K562 (cell line): ENCODE data around the gene CACNA2D4. TPM values are rescaled to one million over a fixed set of nuclear protein-coding genes. Genes with fewer than 3 reads are reported as not detected.

Experiments used
- ATAC-seq: fragments of 200-7000 bp; cut with Tn5 transposase; 3 replicates; pipeline ENCODE4 v1.9.1; 2020; ENCODE audit warnings: moderate library complexity
- BruUV-seq: library from RNA; stranded (reverse); fragments of 400-500 nt; replicated peaks from 2 replicates; lab custom pipeline; 2021; lab: Mats Ljungman, UMichigan
- CTCF ChIA-PET: fragments of 300-600 bp; formaldehyde crosslinking; extraction: SDS; loops from one replicate; lab custom pipeline; 2021; ENCODE audit warnings: low intra/inter-chr PET ratio; lab: Yijun Ruan, JAX
- POLR2A ChIA-PET: fragments of 300-600, 350-650 bp; sonication (Branson Sonifier 250); formaldehyde crosslinking; extraction: SDS; loops from one replicate; lab custom pipeline; 2021; ENCODE audit warnings: antibody characterized with exemption, inconsistent platforms; lab: Yijun Ruan, JAX
- DNase-seq, 4 experiments: peaks; one replicate each; pipeline versions ENCODE4 v3.0.0 to v3.0.0-alpha.2; 2011 to 2018; ENCODE audit warnings: low spot score in 3 of 4, mixed read lengths in 3 of 4; ENCODE audit errors: extremely low read depth in 1 of 4
- FAIRE-seq: peaks from 2 replicates; lab custom pipeline; 2011; peaks lifted over from hg19 to GRCh38; lab: Jason Lieb, UNC
- H2AFZ ChIP-seq: 2 replicates; pipeline ENCODE4 v1.6.0; 2011; ENCODE audit warnings: low read depth, low read length, control low read depth, inconsistent platforms
- H3K27ac ChIP-seq: fragments of 200-600 bp; 3 replicates; pipeline ENCODE4 v1.8.0; 2011; ENCODE audit warnings: low read depth, mild to moderate bottlenecking, control low read depth, inconsistent platforms, low read length, moderate library complexity, mixed read lengths; ENCODE audit errors: extremely low read depth
- H3K27me3 ChIP-seq, 2 experiments: fragments of 300-600 bp in 1 of 2; 2 replicates in 1 of 2; 3 replicates in 1 of 2; pipeline versions ENCODE4 v1.6.0 to v1.8.0; 2011; ENCODE audit warnings: inconsistent platforms in 2 of 2, low read length in 2 of 2, mild to moderate bottlenecking in 1 of 2, mixed read lengths in 1 of 2, moderate library complexity in 1 of 2; ENCODE audit not compliant: control insufficient read depth in 2 of 2, insufficient read depth in 2 of 2
- H3K36me3 ChIP-seq: fragments of 300-600 bp; 3 replicates; pipeline ENCODE4 v1.8.0; 2011; ENCODE audit warnings: mild to moderate bottlenecking, low read length, inconsistent platforms; ENCODE audit not compliant: control insufficient read depth, insufficient read depth
- H3K4me1 ChIP-seq, 2 experiments: fragments of 200-600 bp in 1 of 2; replicated peaks in 1 of 2; 2 replicates in 1 of 2; 3 replicates in 1 of 2; pipeline versions ENCODE4 v1.5.1 to v1.8.0; 2011; ENCODE audit warnings: inconsistent platforms in 2 of 2, low read length in 2 of 2, mild to moderate bottlenecking in 1 of 2, mixed read lengths in 1 of 2, moderate library complexity in 1 of 2; ENCODE audit not compliant: control insufficient read depth in 2 of 2, insufficient read depth in 2 of 2
- H3K4me2 ChIP-seq: 2 replicates; pipeline ENCODE4 v1.6.1; 2011; ENCODE audit warnings: low read length, control low read depth, inconsistent platforms, mixed read lengths; ENCODE audit not compliant: insufficient read depth
- H3K4me3 ChIP-seq: fragments of 200-600 bp; sonication (generic), shearing (Covaris generic); 2 replicates; pipeline ENCODE4 v1.5.1; 2016; ENCODE audit warnings: control low read depth, inconsistent platforms
- H3K79me2 ChIP-seq: fragments of 200-600 bp; 3 replicates; pipeline ENCODE4 v1.8.0; 2011; ENCODE audit warnings: low read length, inconsistent platforms; ENCODE audit not compliant: control insufficient read depth, insufficient read depth
- H3K9ac ChIP-seq, 2 experiments: 2 replicates each; pipeline versions ENCODE4 v1.6.0 to v1.6.1; 2011; ENCODE audit warnings: low read depth in 2 of 2, low read length in 2 of 2, control low read depth in 1 of 2, inconsistent platforms in 1 of 2, mild to moderate bottlenecking in 1 of 2, mixed read lengths in 1 of 2; ENCODE audit not compliant: insufficient read depth in 1 of 2
- H3K9me1 ChIP-seq: one replicate; pipeline ENCODE4 v1.6.0; 2011; ENCODE audit warnings: inconsistent platforms, mild to moderate bottlenecking, low read length, moderate library complexity; ENCODE audit not compliant: control insufficient read depth, insufficient read depth
- H3K9me3 ChIP-seq: replicated peaks from 2 replicates; pipeline ENCODE4 v1.5.1; 2011; ENCODE audit warnings: low read depth, low read length, inconsistent platforms; ENCODE audit not compliant: control insufficient read depth, insufficient read depth
- H4K20me1 ChIP-seq: replicated peaks from 2 replicates; pipeline ENCODE4 v1.6.1; 2011; ENCODE audit warnings: low read length, inconsistent platforms, mixed read lengths; ENCODE audit not compliant: control insufficient read depth, insufficient read depth
- ARID2 ChIP-seq: fragments of 450-650 bp; IDR thresholded peaks from 2 replicates; pipeline ENCODE4 v1.6.1; 2017; ENCODE audit warnings: antibody characterized with exemption, mild to moderate bottlenecking
- BRF1 ChIP-seq: IDR thresholded peaks from 3 replicates; pipeline ENCODE4 v1.6.1; 2011; ENCODE audit warnings: borderline replicate concordance, mild to moderate bottlenecking; ENCODE audit not compliant: insufficient read length; ENCODE audit errors: extremely low read depth
- CBFA2T2 ChIP-seq: fragments of 450-650 bp; conservative IDR thresholded peaks from 2 replicates; pipeline ENCODE4 v1.6.1; 2017; ENCODE audit warnings: mild to moderate bottlenecking
- DNMT1 ChIP-seq: fragments of 450-650 bp; IDR thresholded peaks from 2 replicates; pipeline ENCODE4 v1.6.1; 2016; ENCODE audit warnings: antibody characterized with exemption, mild to moderate bottlenecking
- EHMT2 ChIP-seq: fragments of 450-650 bp; IDR thresholded peaks from 2 replicates; pipeline ENCODE4 v1.6.1; 2018; ENCODE audit warnings: antibody characterized with exemption
- FOXA1 ChIP-seq: fragments of 450-650 bp; IDR thresholded peaks from 2 replicates; pipeline ENCODE4 v1.6.1; 2016; ENCODE audit warnings: mild to moderate bottlenecking, borderline replicate concordance
- HIVEP1 ChIP-seq: fragments of 250-450 bp; sonication (Bioruptor Pico); IDR thresholded peaks from 2 replicates; pipeline ENCODE4 v1.4.0; 2020; ENCODE audit warnings: mild to moderate bottlenecking
- LEF1 ChIP-seq: fragments of 450-650 bp; IDR thresholded peaks from 2 replicates; pipeline ENCODE4 v1.6.1; 2016; ENCODE audit warnings: mild to moderate bottlenecking
- PHB ChIP-seq: fragments of 250-450 bp; sonication (Bioruptor Pico); IDR thresholded peaks from 2 replicates; pipeline ENCODE4 v1.5.0; 2021
- PREB ChIP-seq: sonication (generic); formaldehyde crosslinking; IDR thresholded peaks from 2 replicates; pipeline ENCODE4 v1.8.1; 2023; ENCODE audit warnings: mild to moderate bottlenecking, missing genetic modification reagents
- SIX5 ChIP-seq, 2 experiments: IDR thresholded peaks; 2 replicates each; pipeline ENCODE4 v1.6.1; 2011; ENCODE audit warnings: low read length in 2 of 2, borderline replicate concordance in 1 of 2, low read depth in 1 of 2, mild to moderate bottlenecking in 1 of 2, moderate library complexity in 1 of 2; ENCODE audit not compliant: insufficient read depth in 1 of 2
- SOX6 ChIP-seq: fragments of 450-650 bp; IDR thresholded peaks from 2 replicates; pipeline ENCODE4 v1.6.1; 2014; ENCODE audit warnings: mild to moderate bottlenecking
- SPI1 ChIP-seq: IDR thresholded peaks from 2 replicates; pipeline ENCODE4 v1.6.1; 2011; ENCODE audit warnings: low read depth, low read length, control low read depth, borderline replicate concordance
- STAG1 ChIP-seq: sonication (generic); formaldehyde crosslinking; IDR thresholded peaks from 2 replicates; pipeline ENCODE4 v1.5.0; 2020; ENCODE audit warnings: missing genetic modification reagents, borderline replicate concordance
- TEAD2 ChIP-seq: fragments of 450-650 bp; IDR thresholded peaks from 2 replicates; pipeline ENCODE4 v1.6.1; 2016; ENCODE audit warnings: missing genetic modification characterization, control low read depth, missing compliant biosample characterization
- ZBED1 ChIP-seq: IDR thresholded peaks from 2 replicates; pipeline ENCODE4 v1.6.1; 2014
- ZBTB26 ChIP-seq: fragments of 450-650 bp; formaldehyde crosslinking; IDR thresholded peaks from 2 replicates; pipeline ENCODE4 v1.4.0; 2022; ENCODE audit warnings: missing genetic modification characterization
- WGBS: fragments of 100-300 bp; shearing (Covaris generic); methylation state at CpG from one replicate; pipeline ENCODE4 v1.1.6; 2016; ENCODE audit warnings: low coverage, mixed read lengths; ENCODE audit not compliant: insufficient coverage; ENCODE audit errors: missing lambda C conversion rate; 5-methylcytosine and 5-hydroxymethylcytosine counted together
- in situ Hi-C: fragments of 300-500 bp; cut with MboI; formaldehyde crosslinking; loops from 4 replicates; pipeline ENCODE4 v1.15.0; 2018; ENCODE audit warnings: inconsistent platforms, mixed read lengths
- intact Hi-C: fragments of 100-400 bp; cut with micrococcal nuclease; formaldehyde crosslinking; loops from 2 replicates; pipeline ENCODE4 v1.14.2; 2022
- polyA plus RNA-seq, 8 experiments: library from polyadenylated mRNA; depleted of rRNA in 4 of 8; stranded (reverse) in 5 of 8; unstranded in 3 of 8; fragments of >200 nt; fragmentation: Nextera tagmentation in 2 of 8; fragmentation: Illumina TruSeq in 1 of 8; extraction: Ambion mirVana in 2 of 8; extraction: Trizol in 1 of 8; gene quantifications; 2 replicates each; pipeline versions ENCODE4 v1.2.1 to v1.2.3, GENCODE V29; 2011 to 2014; ENCODE audit warnings: inconsistent platforms in 1 of 8, missing spikeins in 1 of 8
- total RNA-seq, 7 experiments: library from RNA; depleted of rRNA in 6 of 7; stranded (reverse); fragments of >200 nt in 6 of 7; fragmentation: Illumina TruSeq in 2 of 7; extraction: Trizol in 2 of 7; gene quantifications; 2 replicates each; pipeline versions ENCODE4 v1.2.1 to v1.2.3, GENCODE V29; 2011 to 2021; ENCODE audit warnings: low replicate concordance in 1 of 7
- TF ChIP-seq, protein P1 (sequence below), 3 experiments: IDR thresholded peaks in 2 of 3; conservative IDR thresholded peaks in 1 of 3; 2 replicates each; pipeline ENCODE4 v1.5.1; 2011 to 2012; ENCODE audit warnings: low read length in 3 of 3, mild to moderate bottlenecking in 3 of 3, control low read depth in 2 of 3, improper control_type of control experiment in 1 of 3, inconsistent platforms in 1 of 3, low read depth in 1 of 3, mixed read lengths in 1 of 3, moderate library complexity in 1 of 3; ENCODE audit not compliant: insufficient read depth in 2 of 3

CACNA2D4 gene
- total and polyA plus RNA-seq, 9 of the 15 experiments (the other 6 are each of a cell fraction or from before 2014, with no cell fraction given), result 0.04 to 0.69 (median 0.40) TPM; not detected in 3

DNA sequence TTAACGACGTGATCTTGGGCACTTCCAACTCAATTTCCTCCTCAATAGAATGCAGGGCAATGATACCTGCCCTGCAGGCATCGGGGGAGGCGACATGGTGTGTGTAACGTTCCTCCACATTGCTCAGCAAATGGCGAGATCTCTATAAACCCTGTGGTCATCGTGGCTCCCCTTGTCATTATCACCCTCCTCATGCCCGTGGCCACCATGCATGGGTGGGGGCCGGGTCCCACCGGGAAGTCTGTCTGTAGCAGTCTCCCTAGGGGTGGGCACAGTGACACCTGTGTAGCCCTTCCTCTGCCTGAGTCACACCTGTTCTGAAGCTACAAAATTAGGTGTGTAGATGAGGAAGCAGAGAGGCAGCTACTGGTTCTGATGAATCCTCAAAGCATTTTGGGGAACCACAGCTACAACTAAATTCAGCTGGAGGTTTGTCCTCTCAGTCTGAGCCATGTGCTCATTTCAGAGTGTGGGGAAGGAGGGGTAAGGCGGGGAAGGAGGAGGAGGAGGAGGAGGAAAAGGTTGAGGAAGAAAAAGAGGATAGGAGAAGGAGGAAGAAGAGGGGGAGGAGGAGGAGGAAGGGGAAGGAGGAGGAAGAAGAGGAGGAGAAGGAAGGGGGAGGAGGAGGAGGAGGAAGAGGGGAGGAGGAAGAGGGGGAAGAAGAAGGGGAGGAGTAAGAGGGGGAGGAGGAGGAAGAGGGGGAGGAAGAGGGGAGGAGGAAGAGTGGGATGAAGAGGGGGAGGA is 11.0 kb upstream of the CACNA2D4 start:
- Histone ChIP-seq H3K27me3 (peaks cover 0 to 53% of the 10 kb centered on the region in 2 experiments; a peak in 2 of 5 replicates), H3K9ac (no peak overlapping the region), H3K27ac (no peak overlapping the region), H3K4me2 (no peak overlapping the region), H3K4me3 (no peak overlapping the region), H3K9me1 (no peaks in the 10 kb centered on the region), H3K36me3 (no peaks in the 10 kb centered on the region), H3K79me2 (no peaks in the 10 kb centered on the region), H2AFZ (no peak overlapping the region), H4K20me1 (no peaks in the 10 kb centered on the region; the same call in 1 of the 2 replicates), H3K9me3 (no peaks in the 10 kb centered on the region), H3K4me1 (peaks cover 0 to 18% of the 10 kb centered on the region in 2 experiments; a peak in 1 of 5 replicates)
- in situ Hi-C loops (no loop called here), intact Hi-C loops (no loop called here)
- FAIRE-seq, result no peak
- no peak for ATAC-seq
- 3% methylated on average over 6 of the region's 11 CpGs for WGBS
- ChIA-PET POLR2A (interaction anchor here (0.6 kb wide), 1 partner anchor 146 kb away, joined by 3 read pairs; no protein-coding TSS in a partner anchor), CTCF (no interaction called here)
- no peak for DNase-seq
- no TSS peak for BruUV-seq
- TF ChIP-seq DNMT1 (no peak), TEAD2 (tag) (no peak), LEF1 (no peak), PREB (CRISPR knock-in tag) (no peak), SPI1 (no peak), STAG1 (no peak), HIVEP1 (CRISPR knock-in tag) (no peak), ARID2 (no peak), SOX6 (no peak), ZBTB26 (CRISPR knock-in tag) (no peak), BRF1 (no peak), CBFA2T2 (no peak), FOXA1 (no peak), ZBED1 (no peak), PHB (CRISPR knock-in tag) (no peak), EHMT2 (no peak), SIX5 (IDR thresholded peaks at IDR 0.05; ENCODE audit: borderline replicate concordance in 1 of 2, insufficient read depth in 1 of 2, low read depth in 1 of 2, low read length in 2 of 2) (no peak)
- TF ChIP-seq, protein P1, sequence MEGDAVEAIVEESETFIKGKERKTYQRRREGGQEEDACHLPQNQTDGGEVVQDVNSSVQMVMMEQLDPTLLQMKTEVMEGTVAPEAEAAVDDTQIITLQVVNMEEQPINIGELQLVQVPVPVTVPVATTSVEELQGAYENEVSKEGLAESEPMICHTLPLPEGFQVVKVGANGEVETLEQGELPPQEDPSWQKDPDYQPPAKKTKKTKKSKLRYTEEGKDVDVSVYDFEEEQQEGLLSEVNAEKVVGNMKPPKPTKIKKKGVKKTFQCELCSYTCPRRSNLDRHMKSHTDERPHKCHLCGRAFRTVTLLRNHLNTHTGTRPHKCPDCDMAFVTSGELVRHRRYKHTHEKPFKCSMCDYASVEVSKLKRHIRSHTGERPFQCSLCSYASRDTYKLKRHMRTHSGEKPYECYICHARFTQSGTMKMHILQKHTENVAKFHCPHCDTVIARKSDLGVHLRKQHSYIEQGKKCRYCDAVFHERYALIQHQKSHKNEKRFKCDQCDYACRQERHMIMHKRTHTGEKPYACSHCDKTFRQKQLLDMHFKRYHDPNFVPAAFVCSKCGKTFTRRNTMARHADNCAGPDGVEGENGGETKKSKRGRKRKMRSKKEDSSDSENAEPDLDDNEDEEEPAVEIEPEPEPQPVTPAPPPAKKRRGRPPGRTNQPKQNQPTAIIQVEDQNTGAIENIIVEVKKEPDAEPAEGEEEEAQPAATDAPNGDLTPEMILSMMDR (IDR thresholded peaks at IDR 0.05 in 2 of 3, conservative IDR thresholded peaks at IDR 0.05 in 1 of 3; ENCODE audit: insufficient read depth in 2 of 3, low read depth in 1 of 3, low read length in 3 of 3), result no peak
